ENCODE data around the gene PLXNC1.
"Not testable (repeated sequence)": the region's sequence is repeated elsewhere in the genome, so short reads cannot be mapped to it uniquely, and the experiment has no call there.

Gene PLXNC1

DNA sequence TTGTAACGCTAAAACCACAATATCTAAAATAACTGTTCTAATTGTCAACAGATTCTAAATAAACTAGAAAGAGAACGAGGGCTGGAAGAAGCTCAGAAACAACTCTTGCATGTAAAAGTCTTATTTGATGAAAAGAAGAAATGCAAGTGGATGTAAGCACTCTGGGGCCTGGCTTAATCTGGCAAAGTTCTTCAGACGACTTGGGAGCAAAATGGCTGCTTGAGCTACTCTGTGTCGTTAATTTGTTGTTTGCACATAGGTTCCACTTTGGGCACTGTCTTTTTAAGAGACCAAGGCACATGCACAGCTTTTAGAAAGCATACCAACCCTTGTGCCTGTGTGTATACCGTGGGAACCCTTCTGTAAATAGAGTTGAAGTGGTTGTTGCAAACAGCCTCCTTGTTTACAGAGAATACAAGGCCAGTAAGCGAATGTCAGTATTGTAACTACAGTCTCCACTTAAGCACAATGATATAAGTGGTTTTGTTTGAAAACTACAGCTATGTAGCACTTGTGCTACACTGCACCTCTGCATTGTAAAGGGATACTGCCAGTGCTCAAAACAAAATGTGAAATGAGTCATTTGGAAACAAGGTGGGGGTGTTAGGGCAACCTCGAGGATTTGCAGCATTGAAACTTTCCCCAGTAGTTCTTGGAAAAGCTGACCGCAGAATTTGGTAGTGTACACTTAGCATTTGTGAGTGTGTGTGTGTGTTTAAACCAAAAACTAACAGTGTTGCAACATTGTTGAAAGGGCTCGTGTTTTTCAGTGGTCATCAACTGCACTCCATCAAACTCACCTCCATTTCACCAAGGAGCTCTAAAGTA is 157.0 kb downstream of the PLXNC1 start:
- no peak for DNase-seq

DNA sequence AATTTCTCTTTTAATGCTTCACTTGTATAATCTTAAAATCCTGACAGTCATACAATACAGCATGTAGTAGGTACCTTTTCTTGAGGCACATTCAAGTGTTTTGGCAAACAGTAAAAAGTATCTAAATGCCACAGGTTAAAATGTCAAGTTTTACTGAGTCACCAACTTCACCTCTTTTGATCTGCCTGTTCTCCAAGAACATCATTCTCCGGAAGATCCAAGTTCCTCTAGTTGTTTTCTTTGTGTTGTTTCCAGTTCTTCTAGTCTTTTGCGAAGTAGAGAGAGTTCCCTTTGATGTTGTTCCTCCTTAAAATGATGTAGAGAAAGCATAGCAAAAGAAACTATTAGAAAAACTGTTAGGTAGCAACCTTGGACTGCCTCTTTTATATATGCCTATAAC is 160.2 kb downstream of the PLXNC1 start:
- no peak for DNase-seq

GRCh38 chr12:94309373-94309772 is 161.0 kb downstream of the PLXNC1 start:
- DNase-seq, result no peak

- no peak for DNase-seq
Measured at GRCh38 chr12:94312378-94312777, 164.0 kb downstream of the PLXNC1 start.

- not testable (repeated sequence) for DNase-seq
Measured at GRCh38 chr12:94316600-94316999, 168.2 kb downstream of the PLXNC1 start.

DNA sequence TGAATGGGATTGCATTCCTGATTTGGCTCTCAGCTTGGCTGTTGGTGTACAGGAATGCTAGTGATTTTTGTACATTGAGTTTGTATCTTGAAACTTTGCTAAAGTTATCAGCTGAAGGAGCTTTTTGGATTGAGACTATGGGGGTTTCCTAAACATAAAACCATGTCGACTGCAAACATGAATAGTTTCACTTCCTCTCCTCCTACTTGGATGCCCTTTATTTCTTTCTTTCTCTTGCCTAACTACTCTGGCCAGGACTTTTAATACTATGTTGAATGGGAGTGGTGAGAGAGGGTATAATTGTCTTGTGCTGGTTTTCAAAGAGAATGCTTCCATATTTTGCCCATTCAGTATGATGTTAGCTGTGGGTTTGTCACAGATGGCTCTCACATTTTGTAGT is 169.8 kb downstream of the PLXNC1 start:
- DNase-seq, result no peak

- DNase-seq, result no peak
Measured at GRCh38 chr12:94320109-94320508, 171.7 kb downstream of the PLXNC1 start.

DNA sequence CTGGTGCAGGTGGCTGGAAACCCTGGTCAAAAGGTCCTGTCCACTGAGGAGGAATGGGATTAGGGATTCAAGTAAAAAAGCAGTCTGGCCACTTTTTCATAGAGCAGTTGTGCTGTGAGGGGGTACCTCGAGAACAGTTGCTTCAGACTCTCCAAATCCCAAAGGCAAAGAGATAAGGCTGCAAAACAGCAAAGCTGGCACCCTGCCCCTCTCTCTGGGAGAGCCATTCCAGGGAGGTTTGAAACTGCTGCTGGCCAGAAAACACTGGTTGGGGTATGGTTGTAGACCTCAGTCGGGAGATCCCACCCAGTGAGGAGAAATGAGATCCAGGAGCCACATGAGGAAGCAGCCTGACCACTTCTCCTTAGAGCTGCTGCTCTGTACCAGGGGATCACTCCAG is 174.0 kb downstream of the PLXNC1 start:
- DNase-seq, result no peak

- DNase-seq, result no peak
Measured at GRCh38 chr12:94326234-94326633, 177.9 kb downstream of the PLXNC1 start.

DNA sequence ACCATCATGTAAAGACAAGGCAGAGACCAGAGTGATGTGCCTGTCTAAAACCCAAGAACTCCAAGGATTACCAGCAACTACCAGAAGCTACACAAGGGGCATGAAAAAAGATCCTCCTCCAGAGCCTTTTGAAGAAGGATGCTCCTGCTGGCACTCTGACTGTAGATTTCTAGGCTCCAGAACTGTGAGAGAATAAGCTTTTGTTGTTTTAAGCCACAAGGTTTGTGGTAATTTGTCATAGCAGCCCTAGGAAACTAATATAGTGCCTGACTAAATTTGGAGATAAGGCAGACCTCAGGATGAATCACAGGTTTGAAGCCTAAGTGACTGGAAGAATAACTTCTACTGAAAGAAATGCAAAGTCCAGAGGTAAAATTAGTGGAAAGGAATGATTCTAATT is 178.3 kb downstream of the PLXNC1 start:
- no peak for DNase-seq

DNA sequence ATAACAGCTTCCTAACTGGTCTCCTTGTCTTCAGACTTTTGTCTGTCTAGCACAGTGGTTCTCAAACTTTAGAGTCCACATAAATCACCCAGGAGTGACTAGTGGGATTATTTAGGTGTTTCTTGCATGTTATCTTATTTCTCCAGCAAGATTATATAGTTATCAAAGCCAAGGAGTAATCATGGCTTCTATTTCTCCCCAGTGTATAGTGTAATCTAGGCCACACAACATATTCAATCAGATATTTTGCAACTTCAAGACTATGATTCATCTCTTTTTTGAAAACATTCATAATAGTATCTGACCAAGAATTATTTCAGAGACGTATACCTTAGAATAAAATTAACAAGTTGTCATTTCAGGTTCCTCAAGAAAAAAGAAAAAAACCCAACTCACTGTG is 179.4 kb downstream of the PLXNC1 start:
- no peak for DNase-seq

- DNase-seq, result no peak
Measured at GRCh38 chr12:94329366-94329765, 181.0 kb downstream of the PLXNC1 start.

DNA sequence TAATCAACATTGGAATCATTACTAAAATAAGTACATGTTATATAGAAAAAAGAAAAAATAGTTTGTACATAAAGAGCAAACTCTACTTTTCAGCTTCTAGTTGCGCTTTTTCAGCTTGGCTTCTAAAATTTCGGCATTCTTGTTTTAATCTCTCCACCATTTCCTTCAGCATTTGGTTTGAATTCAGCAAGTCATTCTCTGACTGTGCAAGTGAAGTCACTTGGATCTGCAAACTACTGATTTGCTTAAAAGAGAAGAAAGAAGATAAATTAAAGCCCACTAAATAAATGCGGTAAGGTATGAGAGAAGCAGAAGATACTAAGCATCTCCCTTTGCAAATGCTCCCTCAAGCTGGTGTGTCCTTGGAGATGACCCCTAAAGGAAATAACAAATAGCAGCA is 185.0 kb downstream of the PLXNC1 start:
- no peak for DNase-seq

- DNase-seq, result peak; percentile 37
Measured at GRCh38 chr12:94336211-94336925, 188.0 kb downstream of the PLXNC1 start.

- no peak for DNase-seq
Measured at GRCh38 chr12:94338006-94338794, 189.8 kb downstream of the PLXNC1 start.

DNA sequence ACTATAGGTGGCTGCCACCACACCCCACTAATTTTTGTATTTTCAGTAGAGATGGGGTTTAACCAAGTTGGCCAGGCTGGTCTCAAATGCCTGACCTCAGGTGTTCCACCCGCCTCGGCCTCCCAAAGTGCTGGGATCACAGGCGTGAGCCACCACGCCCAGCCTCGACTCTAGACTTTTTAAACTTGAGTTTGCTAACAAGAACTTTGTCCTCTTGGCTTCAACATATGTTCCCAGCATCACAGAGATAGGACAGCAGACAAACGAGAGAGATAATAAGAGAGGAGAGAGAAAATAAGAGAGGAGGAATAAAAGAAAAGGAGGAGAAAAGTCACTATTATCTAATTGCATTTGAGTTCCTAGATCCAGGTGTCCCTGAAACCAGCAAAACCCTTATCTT is 192.2 kb downstream of the PLXNC1 start:
- DNase-seq, result no peak

DNA sequence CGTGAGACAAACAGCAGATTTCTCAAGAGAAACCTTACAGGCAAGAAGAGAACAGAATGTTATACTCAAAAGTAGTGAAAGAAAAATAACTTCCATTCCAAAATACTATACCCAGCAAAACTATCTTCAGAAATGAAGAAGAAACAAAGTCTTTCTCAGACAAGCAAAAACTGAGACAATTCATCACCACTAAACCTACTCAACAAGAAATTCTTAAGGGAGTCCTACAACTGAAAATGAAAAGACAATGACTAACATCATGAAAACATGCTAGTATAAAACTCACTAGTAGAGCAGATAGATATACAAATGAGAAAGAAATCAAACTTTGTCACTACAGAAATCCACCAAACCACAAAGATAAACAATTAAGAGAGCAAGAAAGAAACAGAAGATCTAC is 204.8 kb downstream of the PLXNC1 start:
- DNase-seq, result no peak

Data from retina (tissue), 1 donor.